Vagina (tissue), 2 donors: ENCODE results near the gene ZNF862. TPM values are rescaled to one million over a fixed set of nuclear protein-coding genes. Genes with fewer than 3 reads are reported as not detected.

Experiments used
- DNase-seq, 2 donors: peaks; one replicate each; pipeline ENCODE4 v3.0.0-alpha.2; 2017; ENCODE audit errors: extremely low spot score in 2 of 2
- H3K27ac ChIP-seq: fragments of 200-600 bp; sonication (generic); one replicate; pipeline ENCODE4 v1.5.1; 2019
- H3K27me3 ChIP-seq: fragments of 200-600 bp; sonication (generic); one replicate; pipeline ENCODE4 v1.5.1; 2019
- H3K36me3 ChIP-seq, 2 donors: fragments of 200-600 bp; sonication (generic); one replicate each; pipeline ENCODE4 v1.5.1; 2017 to 2019
- H3K4me1 ChIP-seq: fragments of 200-600 bp; sonication (generic); one replicate; pipeline ENCODE4 v1.5.1; 2019
- H3K4me3 ChIP-seq, 2 donors: fragments of 200-600 bp; sonication (generic); 1 replicate in 1 of 2; 2 replicates in 1 of 2; pipeline ENCODE4 v1.5.1; 2016 to 2019
- H3K9me3 ChIP-seq: fragments of 200-600 bp; sonication (generic); one replicate; pipeline ENCODE4 v1.5.1; 2019
- POLR2A ChIP-seq, 2 donors: fragments of 450-650 bp; IDR thresholded peaks; one replicate each; pipeline ENCODE4 v1.6.1; 2017; ENCODE audit warnings: antibody characterized with exemption in 2 of 2, mild to moderate bottlenecking in 2 of 2, moderate library complexity in 2 of 2
- POLR2AphosphoS5 ChIP-seq, 2 donors: sonication (generic); formaldehyde crosslinking; IDR thresholded peaks; one replicate each; pipeline ENCODE4 v1.9.0; 2017; ENCODE audit warnings: antibody characterized with exemption in 2 of 2, mild to moderate bottlenecking in 2 of 2, low read depth in 1 of 2; ENCODE audit not compliant: insufficient read depth in 1 of 2
- intact Hi-C: fragments of 100-400 bp; cut with DNase I; formaldehyde crosslinking; loops from one replicate; pipeline ENCODE4 v1.15.1; 2023
- total RNA-seq: library from RNA; depleted of rRNA; stranded (reverse); fragments of >200 nt; gene quantifications from one replicate; pipeline ENCODE4 v1.2.3, GENCODE V29; 2016
- TF ChIP-seq, protein P1 (sequence below), 3 experiments: fragments of 450-650 bp in 2 of 3; fragments of 200-600 bp in 1 of 3; sonication (generic) in 1 of 3; IDR thresholded peaks; one replicate each; pipeline ENCODE4 v1.5.1; 2017 to 2019; ENCODE audit warnings: antibody characterized with exemption in 3 of 3, mild to moderate bottlenecking in 2 of 3, moderate library complexity in 2 of 3

Gene ZNF862
- total RNA-seq, 1 donor from 2014 or later = 21.1 TPM

DNA sequence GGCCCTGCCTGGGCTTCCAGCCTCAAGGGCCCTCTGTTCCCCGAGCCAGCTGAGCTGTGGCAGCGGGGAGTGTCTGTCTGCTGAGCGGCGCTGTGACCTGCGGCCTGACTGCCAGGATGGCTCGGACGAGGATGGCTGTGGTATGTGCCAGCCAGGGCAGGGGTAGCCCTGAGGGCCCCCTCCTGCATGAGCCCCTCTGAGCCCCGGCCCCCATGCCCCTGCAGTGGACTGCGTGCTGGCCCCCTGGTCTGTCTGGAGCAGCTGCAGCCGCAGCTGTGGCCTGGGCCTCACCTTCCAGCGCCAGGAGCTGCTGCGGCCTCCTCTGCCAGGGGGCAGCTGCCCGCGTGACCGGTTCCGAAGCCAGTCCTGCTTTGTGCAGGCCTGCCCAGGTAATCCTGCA, 36.4 kb upstream of the ZNF862 start:
- Histone ChIP-seq H3K36me3 (no peaks in the 10 kb centered on the region), H3K27me3 (no peaks in the 10 kb centered on the region), H3K4me1 (no peaks in the 10 kb centered on the region), H3K9me3 (no peaks in the 10 kb centered on the region), H3K27ac (no peak overlapping the region), H3K4me3 (no peak overlapping the region)
- TF ChIP-seq POLR2A (IDR thresholded peaks at IDR 0.05) (no peak), POLR2AphosphoS5 (IDR thresholded peaks at IDR 0.05; ENCODE audit: insufficient read depth in 1 of 2, low read depth in 1 of 2) (no peak)
- TF ChIP-seq, protein P1, sequence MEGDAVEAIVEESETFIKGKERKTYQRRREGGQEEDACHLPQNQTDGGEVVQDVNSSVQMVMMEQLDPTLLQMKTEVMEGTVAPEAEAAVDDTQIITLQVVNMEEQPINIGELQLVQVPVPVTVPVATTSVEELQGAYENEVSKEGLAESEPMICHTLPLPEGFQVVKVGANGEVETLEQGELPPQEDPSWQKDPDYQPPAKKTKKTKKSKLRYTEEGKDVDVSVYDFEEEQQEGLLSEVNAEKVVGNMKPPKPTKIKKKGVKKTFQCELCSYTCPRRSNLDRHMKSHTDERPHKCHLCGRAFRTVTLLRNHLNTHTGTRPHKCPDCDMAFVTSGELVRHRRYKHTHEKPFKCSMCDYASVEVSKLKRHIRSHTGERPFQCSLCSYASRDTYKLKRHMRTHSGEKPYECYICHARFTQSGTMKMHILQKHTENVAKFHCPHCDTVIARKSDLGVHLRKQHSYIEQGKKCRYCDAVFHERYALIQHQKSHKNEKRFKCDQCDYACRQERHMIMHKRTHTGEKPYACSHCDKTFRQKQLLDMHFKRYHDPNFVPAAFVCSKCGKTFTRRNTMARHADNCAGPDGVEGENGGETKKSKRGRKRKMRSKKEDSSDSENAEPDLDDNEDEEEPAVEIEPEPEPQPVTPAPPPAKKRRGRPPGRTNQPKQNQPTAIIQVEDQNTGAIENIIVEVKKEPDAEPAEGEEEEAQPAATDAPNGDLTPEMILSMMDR (IDR thresholded peaks at IDR 0.05) = no peak
- intact Hi-C loops = no loop called here
- no peak for DNase-seq

DNA sequence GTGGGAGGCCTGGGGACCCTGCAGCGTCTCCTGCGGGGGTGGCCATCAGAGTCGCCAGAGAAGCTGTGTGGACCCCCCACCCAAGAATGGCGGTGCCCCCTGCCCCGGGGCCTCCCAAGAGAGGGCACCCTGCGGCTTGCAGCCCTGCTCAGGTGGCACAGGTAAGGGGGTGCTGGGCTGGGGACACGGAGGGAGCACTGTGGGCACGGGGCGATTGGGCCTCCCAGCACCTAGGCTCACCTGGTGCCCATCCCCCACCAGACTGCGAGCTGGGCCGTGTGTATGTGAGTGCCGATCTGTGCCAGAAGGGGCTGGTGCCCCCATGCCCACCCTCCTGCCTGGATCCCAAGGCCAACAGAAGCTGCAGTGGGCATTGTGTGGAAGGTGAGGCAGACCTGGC, 35.2 kb upstream of the ZNF862 start:
- Histone ChIP-seq H3K4me1 (no peaks in the 10 kb centered on the region), H3K4me3 (no peak overlapping the region), H3K27ac (no peak overlapping the region), H3K36me3 (no peaks in the 10 kb centered on the region), H3K27me3 (no peaks in the 10 kb centered on the region), H3K9me3 (no peaks in the 10 kb centered on the region)
- intact Hi-C loops = no loop called here
- TF ChIP-seq POLR2A (IDR thresholded peaks at IDR 0.05) = no peak
- TF ChIP-seq POLR2AphosphoS5 (IDR thresholded peaks at IDR 0.05; ENCODE audit: insufficient read depth in 1 of 2, low read depth in 1 of 2) = no peak
- TF ChIP-seq, protein P1 (IDR thresholded peaks at IDR 0.05) = no peak
- DNase-seq = no peak

DNA sequence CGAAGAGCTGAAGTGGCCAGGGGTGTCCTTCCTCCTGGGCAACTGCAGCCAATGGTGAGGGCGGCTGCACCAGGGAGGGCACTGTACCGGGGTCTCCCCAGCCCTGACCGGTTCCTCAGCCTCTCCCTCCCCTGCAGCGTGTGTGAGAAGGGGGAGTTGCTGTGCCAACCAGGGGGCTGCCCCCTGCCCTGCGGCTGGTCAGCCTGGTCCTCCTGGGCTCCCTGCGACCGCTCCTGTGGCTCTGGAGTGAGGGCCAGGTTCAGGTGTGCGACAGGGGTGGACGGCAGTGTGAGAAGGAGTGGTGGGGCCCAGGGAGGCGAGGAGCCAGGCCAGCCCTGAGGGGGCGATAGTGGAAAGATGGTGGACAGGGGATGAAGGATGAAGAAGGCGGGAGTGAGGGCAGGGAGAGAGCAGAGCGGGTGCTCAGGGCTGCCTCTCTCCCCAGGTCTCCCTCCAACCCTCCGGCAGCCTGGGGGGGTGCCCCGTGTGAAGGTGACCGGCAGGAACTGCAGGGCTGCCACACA, 34.6 kb upstream of the ZNF862 start:
- Histone ChIP-seq H3K9me3 (no peaks in the 10 kb centered on the region), H3K4me1 (no peaks in the 10 kb centered on the region), H3K4me3 (no peak overlapping the region), H3K36me3 (no peaks in the 10 kb centered on the region), H3K27ac (no peak overlapping the region), H3K27me3 (no peaks in the 10 kb centered on the region)
- intact Hi-C loops = no loop called here
- TF ChIP-seq, protein P1 (IDR thresholded peaks at IDR 0.05) = no peak
- TF ChIP-seq POLR2AphosphoS5 (IDR thresholded peaks at IDR 0.05; ENCODE audit: insufficient read depth in 1 of 2, low read depth in 1 of 2) (no peak), POLR2A (IDR thresholded peaks at IDR 0.05) (no peak)
- no peak for DNase-seq

DNA sequence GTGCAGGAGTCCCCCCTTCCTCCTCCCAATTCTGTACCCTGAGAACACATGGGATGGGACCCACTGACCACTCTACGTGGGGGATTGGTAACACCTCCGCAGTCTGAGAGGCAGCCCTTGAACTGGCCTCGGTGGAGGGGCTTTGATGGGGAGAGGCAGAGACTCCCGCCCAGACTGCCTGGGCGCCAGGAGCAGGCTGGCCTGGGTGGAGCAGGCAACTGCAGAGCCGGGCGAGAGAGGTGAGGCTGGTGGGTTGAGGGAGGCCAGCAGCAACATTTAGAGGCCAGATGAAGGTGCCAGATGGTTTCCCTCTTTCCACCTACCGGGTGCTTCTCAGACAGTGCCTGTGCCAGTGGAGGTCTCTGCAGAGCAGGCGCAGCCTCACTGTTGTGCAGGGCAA, 34.1 kb upstream of the ZNF862 start:
- no peaks in the 10 kb centered on the region for H3K9me3 ChIP-seq
- TF ChIP-seq POLR2AphosphoS5 (IDR thresholded peaks at IDR 0.05; ENCODE audit: insufficient read depth in 1 of 2, low read depth in 1 of 2) = no peak
- intact Hi-C loops = no loop called here

DNA sequence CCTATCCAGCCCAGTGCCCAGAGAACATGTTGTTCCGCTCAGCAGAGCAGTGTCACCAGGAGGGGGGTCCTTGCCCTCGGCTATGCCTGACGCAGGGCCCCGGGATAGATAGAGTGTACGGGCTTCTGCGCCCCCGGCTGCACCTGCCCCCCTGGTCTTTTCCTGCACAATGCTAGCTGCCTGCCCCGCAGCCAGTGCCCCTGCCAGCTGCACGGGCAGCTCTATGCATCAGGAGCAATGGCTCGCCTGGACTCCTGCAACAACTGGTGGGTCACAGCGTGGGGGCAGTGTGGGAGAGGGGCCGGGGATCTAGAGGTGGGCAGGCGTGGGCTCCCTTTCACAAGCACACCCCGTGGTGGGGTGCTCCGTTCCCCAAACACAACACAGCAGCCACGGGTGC, 31.4 kb upstream of the ZNF862 start:
- Histone ChIP-seq H3K36me3 (no peaks in the 10 kb centered on the region), H3K4me1 (no peaks in the 10 kb centered on the region), H3K4me3 (no peak overlapping the region), H3K27ac (no peak overlapping the region), H3K27me3 (no peaks in the 10 kb centered on the region), H3K9me3 (no peaks in the 10 kb centered on the region)
- intact Hi-C loops = no loop called here
- TF ChIP-seq POLR2A (IDR thresholded peaks at IDR 0.05) (no peak), POLR2AphosphoS5 (IDR thresholded peaks at IDR 0.05; ENCODE audit: insufficient read depth in 1 of 2, low read depth in 1 of 2) (no peak)
- TF ChIP-seq, protein P1 (IDR thresholded peaks at IDR 0.05) = no peak
- no peak for DNase-seq

More for the DNA sequence above, 34.1 kb upstream of the ZNF862 start:
- Histone ChIP-seq H3K4me1 (no peaks in the 10 kb centered on the region), H3K27ac (no peak overlapping the region), H3K27me3 (no peaks in the 10 kb centered on the region), H3K4me3 (no peak overlapping the region), H3K36me3 (no peaks in the 10 kb centered on the region)
- DNase-seq = no peak
